ENCODE data around the gene KCNT2. TPM values are rescaled to one million over a fixed set of nuclear protein-coding genes. Genes with fewer than 3 reads are reported as not detected.
A peak's percentile ranks its signal among the peaks of the same experiment; 100 is the strongest.

The KCNT2 gene
- total and polyA plus RNA-seq, 4 donors = 0.84 to 18.7 (median 2.0) TPM

DNA sequence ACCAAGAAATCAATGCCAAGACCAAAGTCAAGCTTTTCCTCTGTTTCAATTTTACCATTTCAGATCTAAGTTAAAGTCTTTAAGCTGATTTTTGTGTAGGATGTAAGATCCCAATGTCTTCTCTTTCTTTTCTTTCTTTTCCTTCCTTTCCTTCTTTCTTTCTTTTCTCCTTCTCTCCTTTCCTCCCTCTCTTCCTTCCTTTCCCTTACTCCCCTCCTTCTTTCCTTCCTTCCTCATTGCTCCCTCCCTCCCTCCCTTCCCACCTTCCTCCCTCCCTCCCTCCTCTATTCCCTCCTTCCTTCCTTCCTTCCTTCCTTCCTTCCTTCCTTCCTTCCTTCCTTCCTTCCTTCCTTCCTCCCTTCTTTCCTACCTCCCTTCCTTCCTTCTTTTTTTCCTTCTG lies 197.5 kb downstream of the KCNT2 start:
- TF ChIP-seq, protein P1, sequence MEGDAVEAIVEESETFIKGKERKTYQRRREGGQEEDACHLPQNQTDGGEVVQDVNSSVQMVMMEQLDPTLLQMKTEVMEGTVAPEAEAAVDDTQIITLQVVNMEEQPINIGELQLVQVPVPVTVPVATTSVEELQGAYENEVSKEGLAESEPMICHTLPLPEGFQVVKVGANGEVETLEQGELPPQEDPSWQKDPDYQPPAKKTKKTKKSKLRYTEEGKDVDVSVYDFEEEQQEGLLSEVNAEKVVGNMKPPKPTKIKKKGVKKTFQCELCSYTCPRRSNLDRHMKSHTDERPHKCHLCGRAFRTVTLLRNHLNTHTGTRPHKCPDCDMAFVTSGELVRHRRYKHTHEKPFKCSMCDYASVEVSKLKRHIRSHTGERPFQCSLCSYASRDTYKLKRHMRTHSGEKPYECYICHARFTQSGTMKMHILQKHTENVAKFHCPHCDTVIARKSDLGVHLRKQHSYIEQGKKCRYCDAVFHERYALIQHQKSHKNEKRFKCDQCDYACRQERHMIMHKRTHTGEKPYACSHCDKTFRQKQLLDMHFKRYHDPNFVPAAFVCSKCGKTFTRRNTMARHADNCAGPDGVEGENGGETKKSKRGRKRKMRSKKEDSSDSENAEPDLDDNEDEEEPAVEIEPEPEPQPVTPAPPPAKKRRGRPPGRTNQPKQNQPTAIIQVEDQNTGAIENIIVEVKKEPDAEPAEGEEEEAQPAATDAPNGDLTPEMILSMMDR (IDR thresholded peaks at IDR 0.05; ENCODE audit: control extremely low read depth, extremely low read depth) = no peak
- H3K9ac ChIP-seq (ENCODE audit: insufficient read depth in 1 of 2, low read length in 2 of 2) = no peak overlapping the region
- H3K9me3 ChIP-seq (ENCODE audit: control insufficient read depth in 4 of 4, insufficient read depth in 3 of 4, low read length in 3 of 4) = no peaks in the 10 kb centered on the region
- no peak for DNase-seq
- H3K27ac ChIP-seq (ENCODE audit: low read depth in 1 of 2, low read length in 1 of 2) = no peak overlapping the region
- no peaks in the 10 kb centered on the region for H3K36me3 ChIP-seq (ENCODE audit: control insufficient read depth in 4 of 4, insufficient read depth in 4 of 4, low read length in 4 of 4)
- H3K4me1 ChIP-seq (ENCODE audit: control insufficient read depth in 5 of 5, insufficient read depth in 5 of 5, low read length in 5 of 5) = peaks cover 0 to 18% (median 0%) of the 10 kb centered on the region in 5 donors
- ATAC-seq (ENCODE audit: insufficient read depth, low FRiP score) = no peak
- H3K4me3 ChIP-seq = no peak overlapping the region
- no peaks in the 10 kb centered on the region for H3K27me3 ChIP-seq (ENCODE audit: control insufficient read depth in 3 of 3, insufficient read depth in 3 of 3, low read length in 2 of 3)

DNA sequence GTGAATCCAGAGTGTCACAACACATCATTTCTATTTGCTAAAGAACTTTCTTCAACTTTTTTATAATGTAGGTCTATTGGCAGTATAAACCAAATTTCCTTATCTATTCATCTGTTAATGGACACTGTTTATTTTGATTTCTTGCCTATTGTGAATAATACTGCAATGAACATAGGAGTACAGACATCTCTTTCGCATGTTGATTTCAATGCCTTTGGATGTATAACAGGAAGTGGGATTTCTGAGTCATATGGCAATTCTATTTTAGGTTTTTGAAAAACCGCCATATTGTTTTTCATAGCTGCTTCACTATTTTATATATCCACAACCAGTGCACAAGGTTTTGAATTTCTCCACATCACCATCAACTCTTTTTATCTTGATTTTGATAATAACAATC lies 198.7 kb downstream of the KCNT2 start:
- no peak overlapping the region for H3K9ac ChIP-seq (ENCODE audit: insufficient read depth in 1 of 2, low read length in 2 of 2)
- no peak for ATAC-seq (ENCODE audit: insufficient read depth, low FRiP score)
- H3K4me1 ChIP-seq (ENCODE audit: control insufficient read depth in 5 of 5, insufficient read depth in 5 of 5, low read length in 5 of 5) = peaks cover 0 to 18% (median 0%) of the 10 kb centered on the region in 5 donors
- no peaks in the 10 kb centered on the region for H3K27me3 ChIP-seq (ENCODE audit: control insufficient read depth in 3 of 3, insufficient read depth in 3 of 3, low read length in 2 of 3)
- WGBS, 2 donors = 77 to 82% methylated on average over 2 of the region's 2 CpGs
- no peaks in the 10 kb centered on the region for H3K36me3 ChIP-seq (ENCODE audit: control insufficient read depth in 4 of 4, insufficient read depth in 4 of 4, low read length in 4 of 4)
- no peak overlapping the region for H3K27ac ChIP-seq (ENCODE audit: low read depth in 1 of 2, low read length in 1 of 2)
- no peak for DNase-seq
- no peaks in the 10 kb centered on the region for H3K9me3 ChIP-seq (ENCODE audit: control insufficient read depth in 4 of 4, insufficient read depth in 3 of 4, low read length in 3 of 4)
- H3K4me3 ChIP-seq = no peak overlapping the region
- TF ChIP-seq, protein P1 (IDR thresholded peaks at IDR 0.05; ENCODE audit: control extremely low read depth, extremely low read depth) = no peak

DNA sequence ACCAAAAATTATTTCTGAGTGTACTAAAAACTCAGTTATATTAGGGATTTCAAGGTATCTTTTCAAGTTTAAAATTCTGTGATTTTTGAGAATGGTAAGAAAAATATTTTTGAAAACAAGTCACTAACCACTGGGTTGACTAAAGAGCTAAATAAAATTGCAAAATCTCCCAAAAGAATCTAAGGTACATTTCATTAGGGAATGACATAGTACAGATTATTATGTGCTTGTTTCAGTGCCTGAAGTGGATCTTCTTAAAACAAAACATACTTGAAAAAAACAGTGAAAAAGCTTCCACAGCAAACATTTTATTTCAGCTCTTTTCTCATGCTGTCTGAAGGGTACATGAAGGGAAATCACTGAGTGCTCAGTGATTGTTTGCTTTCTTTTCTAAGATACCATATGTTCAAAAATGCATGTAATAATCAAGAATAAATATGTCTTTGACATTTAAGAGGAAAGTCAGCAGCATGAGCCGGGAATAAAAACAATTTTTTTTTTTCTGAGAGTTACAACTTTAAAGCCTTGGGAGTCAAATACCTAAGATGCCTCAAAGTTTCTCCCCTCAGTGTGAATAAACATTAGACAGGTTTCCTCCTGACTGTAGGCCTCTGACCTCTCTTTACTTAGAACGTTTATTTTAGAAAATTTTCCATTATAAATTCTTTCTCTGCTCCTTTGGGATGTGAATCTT lies 200.7 kb downstream of the KCNT2 start:
- H3K27me3 ChIP-seq (ENCODE audit: control insufficient read depth in 3 of 3, insufficient read depth in 3 of 3, low read length in 2 of 3) = no peaks in the 10 kb centered on the region
- H3K9me3 ChIP-seq (ENCODE audit: control insufficient read depth in 4 of 4, insufficient read depth in 3 of 4, low read length in 3 of 4) = no peaks in the 10 kb centered on the region
- WGBS, 2 donors = 28 to 52% methylated on average over 2 of the region's 2 CpGs
- no peaks in the 10 kb centered on the region for H3K36me3 ChIP-seq (ENCODE audit: control insufficient read depth in 4 of 4, insufficient read depth in 4 of 4, low read length in 4 of 4)
- H3K9ac ChIP-seq (ENCODE audit: insufficient read depth in 1 of 2, low read length in 2 of 2) = no peak overlapping the region
- DNase-seq (peak in 2 of 3 donors; percentile 55 to 68), ATAC-seq (ENCODE audit: insufficient read depth, low FRiP score) (no peak)
- TF ChIP-seq, protein P1 (IDR thresholded peaks at IDR 0.05; ENCODE audit: control extremely low read depth, extremely low read depth) = no peak
- H3K4me3 ChIP-seq = no peak overlapping the region
- peaks cover 0 to 19% (median 0%) of the 10 kb centered on the region in 5 donors for H3K4me1 ChIP-seq (ENCODE audit: control insufficient read depth in 5 of 5, insufficient read depth in 5 of 5, low read length in 5 of 5)
- H3K27ac ChIP-seq (ENCODE audit: low read depth in 1 of 2, low read length in 1 of 2) = no peak overlapping the region

DNA sequence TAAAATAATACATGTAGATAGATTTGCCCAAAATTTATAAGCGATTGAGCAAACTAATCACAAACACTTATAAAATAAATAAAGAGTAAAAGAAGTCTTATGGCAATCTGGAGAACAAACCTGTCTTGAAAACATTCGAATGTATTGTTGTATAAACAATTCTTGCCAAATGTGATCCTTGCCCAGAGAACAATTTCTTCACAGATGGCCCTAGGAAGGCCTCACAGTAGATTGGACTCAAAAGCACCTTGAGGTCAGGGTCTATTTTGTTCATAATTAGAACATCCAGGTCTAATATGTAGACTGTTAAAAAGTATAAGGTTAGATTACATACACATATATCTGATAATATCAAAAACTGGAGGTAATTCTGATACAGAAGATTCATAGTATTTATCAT lies 202.4 kb downstream of the KCNT2 start:
- TF ChIP-seq, protein P1 (IDR thresholded peaks at IDR 0.05; ENCODE audit: control extremely low read depth, extremely low read depth) = no peak
- 74 to 80% methylated on average over 2 of the region's 2 CpGs for WGBS, 2 donors
- Histone ChIP-seq H3K4me1 (ENCODE audit: control insufficient read depth in 5 of 5, insufficient read depth in 5 of 5, low read length in 5 of 5) (peaks cover 0 to 20% (median 0%) of the 10 kb centered on the region in 5 donors), H3K27me3 (ENCODE audit: control insufficient read depth in 3 of 3, insufficient read depth in 3 of 3, low read length in 2 of 3) (no peaks in the 10 kb centered on the region), H3K27ac (ENCODE audit: low read depth in 1 of 2, low read length in 1 of 2) (no peak overlapping the region), H3K9ac (ENCODE audit: insufficient read depth in 1 of 2, low read length in 2 of 2) (no peak overlapping the region), H3K9me3 (ENCODE audit: control insufficient read depth in 4 of 4, insufficient read depth in 3 of 4, low read length in 3 of 4) (no peaks in the 10 kb centered on the region), H3K4me3 (no peak overlapping the region), H3K36me3 (ENCODE audit: control insufficient read depth in 4 of 4, insufficient read depth in 4 of 4, low read length in 4 of 4) (no peaks in the 10 kb centered on the region)
- DNase-seq (no peak), ATAC-seq (ENCODE audit: insufficient read depth, low FRiP score) (no peak)
